Ishikawa (cell line): ENCODE measurements around the gene NCR3LG1.

Experiments
- CEBPB ChIP-seq: IDR thresholded peaks from 2 replicates; pipeline ENCODE4 v1.6.1; 2012
- CREB1 ChIP-seq: IDR thresholded peaks from 2 replicates; pipeline ENCODE4 v1.6.1; 2012; ENCODE audit warnings: low read depth
- EGR1 ChIP-seq: IDR thresholded peaks from 2 replicates; pipeline ENCODE4 v1.6.1; 2012
- EP300 ChIP-seq: IDR thresholded peaks from 2 replicates; pipeline ENCODE4 v1.6.1; 2012; ENCODE audit warnings: borderline replicate concordance
- FOXM1 ChIP-seq: IDR thresholded peaks from 2 replicates; pipeline ENCODE4 v1.6.1; 2012; ENCODE audit warnings: low read depth, borderline replicate concordance
- MAX ChIP-seq: IDR thresholded peaks from 2 replicates; pipeline ENCODE4 v1.6.1; 2012
- NFIC ChIP-seq: IDR thresholded peaks from 2 replicates; pipeline ENCODE4 v1.6.1; 2012
- RAD21 ChIP-seq: IDR thresholded peaks from 2 replicates; pipeline ENCODE4 v1.6.1; 2012; ENCODE audit warnings: low read depth
- REST ChIP-seq: IDR thresholded peaks from 2 replicates; pipeline ENCODE4 v1.6.1; 2012; ENCODE audit warnings: low read depth, mild to moderate bottlenecking
- TAF1 ChIP-seq: IDR thresholded peaks from 2 replicates; pipeline ENCODE4 v1.6.1; 2012; ENCODE audit warnings: low read depth, mild to moderate bottlenecking
- TCF12 ChIP-seq: IDR thresholded peaks from 2 replicates; pipeline ENCODE4 v1.6.1; 2012; ENCODE audit warnings: low read depth
- TEAD4 ChIP-seq: IDR thresholded peaks from 2 replicates; pipeline ENCODE4 v1.6.1; 2012
- USF1 ChIP-seq: IDR thresholded peaks from 2 replicates; pipeline ENCODE4 v1.6.1; 2012
- YY1 ChIP-seq: IDR thresholded peaks from 2 replicates; pipeline ENCODE4 v1.6.1; 2012; ENCODE audit warnings: low read depth
- ZBTB7A ChIP-seq: IDR thresholded peaks from 2 replicates; pipeline ENCODE4 v1.6.1; 2012; ENCODE audit warnings: low read depth

NCR3LG1 gene

GRCh38 chr11:17343257-17343656 lies 8.3 kb upstream of the NCR3LG1 start:
- TF ChIP-seq ZBTB7A, result no peak
- no peak for TF ChIP-seq USF1
- TF ChIP-seq YY1, result no peak
- no peak for TF ChIP-seq CREB1
- TF ChIP-seq REST, result no peak
- no peak for TF ChIP-seq RAD21
- TF ChIP-seq TCF12, result no peak
- no peak for TF ChIP-seq FOXM1
- no peak for TF ChIP-seq EGR1
- TF ChIP-seq TEAD4, result no peak
- no peak for TF ChIP-seq NFIC
- no peak for TF ChIP-seq CEBPB
- TF ChIP-seq EP300, result no peak
- no peak for TF ChIP-seq MAX
- no peak for TF ChIP-seq TAF1

- TF ChIP-seq FOXM1, result no peak
- no peak for TF ChIP-seq TEAD4
- no peak for TF ChIP-seq RAD21
- no peak for TF ChIP-seq CEBPB
- TF ChIP-seq YY1, result no peak
- no peak for TF ChIP-seq NFIC
- no peak for TF ChIP-seq TCF12
- TF ChIP-seq REST, result no peak
- TF ChIP-seq USF1, result no peak
- no peak for TF ChIP-seq TAF1
- TF ChIP-seq EGR1, result no peak
- TF ChIP-seq MAX, result no peak
- TF ChIP-seq ZBTB7A, result no peak
- no peak for TF ChIP-seq EP300
- TF ChIP-seq CREB1, result no peak
These were observed 7.7 kb upstream of the NCR3LG1 start for GRCh38 chr11:17343907-17344306.

- no peak for TF ChIP-seq CREB1
- TF ChIP-seq MAX, result no peak
- no peak for TF ChIP-seq YY1
- no peak for TF ChIP-seq TAF1
- no peak for TF ChIP-seq NFIC
- no peak for TF ChIP-seq USF1
- no peak for TF ChIP-seq RAD21
- TF ChIP-seq CEBPB, result no peak
- no peak for TF ChIP-seq EGR1
- no peak for TF ChIP-seq REST
- no peak for TF ChIP-seq ZBTB7A
- no peak for TF ChIP-seq TEAD4
- no peak for TF ChIP-seq EP300
- no peak for TF ChIP-seq TCF12
These were observed 3.9 kb upstream of the NCR3LG1 start for GRCh38 chr11:17347676-17348075.

GRCh38 chr11:17350455-17351171 lies 987 bp upstream of the NCR3LG1 start:
- no peak for TF ChIP-seq EGR1
- TF ChIP-seq ZBTB7A, result no peak
- TF ChIP-seq YY1, result no peak
- no peak for TF ChIP-seq USF1
- no peak for TF ChIP-seq CEBPB
- TF ChIP-seq CREB1, result no peak
- TF ChIP-seq TAF1, result no peak
- no peak for TF ChIP-seq TEAD4
- no peak for TF ChIP-seq NFIC
- TF ChIP-seq FOXM1, result no peak
- no peak for TF ChIP-seq EP300
- no peak for TF ChIP-seq TCF12
- no peak for TF ChIP-seq MAX
